GM10248 (cell line): ENCODE measurements around the gene HEATR3.

Experiments used
- CTCF ChIA-PET: fragments of 300-600 bp; sonication (Branson Sonifier 250); formaldehyde crosslinking; extraction: SDS; loops from one replicate; lab custom pipeline; 2021; ENCODE audit warnings: antibody characterized with exemption; lab: Yijun Ruan, JAX
- POLR2A ChIA-PET: fragments of 350-650 bp; sonication (Branson Sonifier 250); formaldehyde crosslinking; extraction: SDS; loops from one replicate; lab custom pipeline; 2020; ENCODE audit warnings: antibody characterized with exemption; lab: Yijun Ruan, JAX
- DNase-seq: peaks from one replicate; pipeline ENCODE4 v3.0.0; 2012; ENCODE audit errors: extremely low spot score
- TF ChIP-seq, protein P1 (sequence below): IDR thresholded peaks from 2 replicates; pipeline ENCODE4 v1.5.1; 2012; ENCODE audit warnings: mild to moderate bottlenecking, low read depth; ENCODE audit errors: extremely low read depth, missing control alignments, control extremely low read depth

Gene HEATR3

DNA sequence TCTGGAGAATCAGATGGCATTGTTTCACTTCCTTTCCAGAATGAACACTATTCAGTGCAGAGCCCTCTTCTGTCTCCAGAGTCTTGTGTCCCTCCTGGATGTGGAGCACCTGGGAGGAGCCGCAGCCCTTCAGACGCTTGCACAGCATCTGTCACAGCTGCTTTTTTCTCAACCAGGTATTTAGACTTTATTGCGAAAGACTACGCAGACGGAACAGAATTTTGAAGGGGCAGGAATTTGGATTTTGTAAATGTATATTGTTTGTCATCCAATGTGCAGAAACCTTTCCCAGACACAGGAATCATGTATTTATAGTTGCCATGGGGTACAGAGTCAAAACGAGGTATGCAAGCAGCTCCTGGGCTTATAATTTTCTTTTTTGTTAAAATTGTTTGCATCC lies 20.4 kb downstream of the HEATR3 start:
- CTCF ChIA-PET, result interaction anchor here (0.7 to 2.8 kb wide), 3 partner anchors 8 to 19 kb away, joined by 4 to 11 read pairs (median 4); no protein-coding TSS in a partner anchor
- no peak for DNase-seq
- TF ChIP-seq, protein P1, sequence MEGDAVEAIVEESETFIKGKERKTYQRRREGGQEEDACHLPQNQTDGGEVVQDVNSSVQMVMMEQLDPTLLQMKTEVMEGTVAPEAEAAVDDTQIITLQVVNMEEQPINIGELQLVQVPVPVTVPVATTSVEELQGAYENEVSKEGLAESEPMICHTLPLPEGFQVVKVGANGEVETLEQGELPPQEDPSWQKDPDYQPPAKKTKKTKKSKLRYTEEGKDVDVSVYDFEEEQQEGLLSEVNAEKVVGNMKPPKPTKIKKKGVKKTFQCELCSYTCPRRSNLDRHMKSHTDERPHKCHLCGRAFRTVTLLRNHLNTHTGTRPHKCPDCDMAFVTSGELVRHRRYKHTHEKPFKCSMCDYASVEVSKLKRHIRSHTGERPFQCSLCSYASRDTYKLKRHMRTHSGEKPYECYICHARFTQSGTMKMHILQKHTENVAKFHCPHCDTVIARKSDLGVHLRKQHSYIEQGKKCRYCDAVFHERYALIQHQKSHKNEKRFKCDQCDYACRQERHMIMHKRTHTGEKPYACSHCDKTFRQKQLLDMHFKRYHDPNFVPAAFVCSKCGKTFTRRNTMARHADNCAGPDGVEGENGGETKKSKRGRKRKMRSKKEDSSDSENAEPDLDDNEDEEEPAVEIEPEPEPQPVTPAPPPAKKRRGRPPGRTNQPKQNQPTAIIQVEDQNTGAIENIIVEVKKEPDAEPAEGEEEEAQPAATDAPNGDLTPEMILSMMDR, result no peak
- POLR2A ChIA-PET, result no interaction called here

DNA sequence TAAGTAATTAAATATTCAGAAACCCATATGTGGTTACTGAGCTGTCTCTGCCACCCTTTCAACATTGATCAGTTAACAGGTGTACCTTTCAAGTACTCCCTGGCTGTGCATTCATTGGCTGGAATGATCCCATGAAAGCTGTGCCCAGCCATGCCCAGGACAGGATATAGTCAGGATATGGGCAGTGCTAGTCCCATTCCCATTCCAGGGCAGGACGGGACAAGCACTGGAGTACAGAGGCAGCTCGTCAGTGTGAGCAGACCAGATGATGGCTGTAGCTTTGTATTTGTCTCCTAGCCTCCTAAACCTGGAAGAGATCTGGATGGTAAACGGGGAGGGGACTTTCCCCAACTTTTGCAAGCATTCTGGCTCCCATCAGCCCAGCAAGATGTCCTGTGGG lies 22.5 kb downstream of the HEATR3 start:
- no peak for DNase-seq

DNA sequence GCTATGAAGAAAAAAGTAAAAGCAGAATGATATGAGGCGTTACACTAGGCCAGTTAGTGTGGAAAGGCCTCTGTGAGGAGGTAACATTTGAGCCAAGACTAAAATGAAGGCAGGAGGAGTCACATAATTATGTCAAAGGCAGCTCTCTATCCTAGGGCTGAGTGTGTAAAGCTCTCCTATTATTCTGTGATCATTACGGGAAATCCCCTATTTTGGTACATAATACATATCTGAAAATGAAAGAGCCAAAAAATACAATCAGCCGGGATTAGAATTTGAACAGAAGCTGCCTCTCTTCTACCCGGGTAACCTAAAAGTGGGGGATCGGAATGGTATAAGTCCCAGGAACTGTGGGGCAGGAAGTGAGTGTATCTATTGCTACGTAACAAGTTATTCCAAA lies 27.1 kb downstream of the HEATR3 start:
- CTCF ChIA-PET, result interaction anchor here (1.5 to 2.0 kb wide), 3 partner anchors 10 to 117 kb away, joined by 4 to 9 read pairs (median 5); no protein-coding TSS in a partner anchor
- DNase-seq, result no peak
- POLR2A ChIA-PET, result interaction anchor here (0.6 kb wide), 1 partner anchor 29 kb away, joined by 6 read pairs; no protein-coding TSS in a partner anchor
- TF ChIP-seq, protein P1, result no peak

More for the DNA sequence above, 22.5 kb downstream of the HEATR3 start:
- ChIA-PET CTCF (interaction anchor here (0.7 to 2.8 kb wide), 3 partner anchors 10 to 122 kb away, joined by 3 to 11 read pairs (median 4); no protein-coding TSS in a partner anchor), POLR2A (no interaction called here)
- TF ChIP-seq, protein P1, result no peak

DNA sequence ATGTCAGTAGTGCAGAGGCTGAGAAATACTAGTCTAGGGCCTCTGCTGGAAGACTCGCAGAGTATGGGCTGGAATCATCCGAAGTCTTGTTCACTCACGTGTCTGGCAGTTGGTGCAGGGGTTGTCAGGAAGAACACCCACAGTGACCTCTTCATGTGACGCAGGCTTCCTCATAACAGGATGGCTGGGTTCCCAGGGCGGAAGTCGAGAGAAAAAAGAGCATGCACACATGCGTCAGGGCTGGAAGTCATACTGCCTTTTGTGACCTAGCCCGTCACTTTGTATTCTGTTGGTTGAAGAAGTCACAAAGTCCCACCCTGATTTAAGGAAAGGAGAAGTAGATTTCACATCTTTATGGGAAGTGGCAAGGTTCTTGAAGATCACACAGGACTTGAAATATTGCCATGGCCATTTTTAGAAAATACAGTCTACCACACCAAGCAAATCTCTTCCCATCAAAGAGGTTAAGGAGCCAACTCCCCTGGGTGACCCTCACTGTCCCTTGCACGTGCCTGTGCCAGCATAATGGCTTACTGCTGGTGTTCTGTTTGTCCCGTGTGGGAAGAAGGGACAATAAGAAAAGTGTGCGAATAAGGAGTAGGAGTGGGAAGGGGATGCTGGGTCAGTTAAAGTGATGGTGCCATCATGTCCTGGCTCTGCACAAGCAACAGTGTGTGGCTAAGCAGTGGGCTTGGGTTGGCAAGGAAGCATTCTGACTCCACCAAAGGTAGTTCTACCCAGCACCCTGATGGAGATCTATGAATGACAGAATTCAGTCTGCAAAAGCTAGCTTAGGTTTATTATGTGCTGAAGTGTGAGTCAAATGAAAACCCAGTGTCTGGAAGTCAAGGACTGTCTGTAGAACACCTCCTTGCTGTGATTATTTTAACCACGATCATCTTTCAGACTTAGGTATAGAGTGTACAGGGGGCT lies 28.1 kb downstream of the HEATR3 start:
- POLR2A ChIA-PET, result no interaction called here
- CTCF ChIA-PET, result interaction anchor here (2.0 kb wide), 1 partner anchor 116 kb away, joined by 9 read pairs; no protein-coding TSS in a partner anchor
- no peak for DNase-seq
- TF ChIP-seq, protein P1, result no peak

DNA sequence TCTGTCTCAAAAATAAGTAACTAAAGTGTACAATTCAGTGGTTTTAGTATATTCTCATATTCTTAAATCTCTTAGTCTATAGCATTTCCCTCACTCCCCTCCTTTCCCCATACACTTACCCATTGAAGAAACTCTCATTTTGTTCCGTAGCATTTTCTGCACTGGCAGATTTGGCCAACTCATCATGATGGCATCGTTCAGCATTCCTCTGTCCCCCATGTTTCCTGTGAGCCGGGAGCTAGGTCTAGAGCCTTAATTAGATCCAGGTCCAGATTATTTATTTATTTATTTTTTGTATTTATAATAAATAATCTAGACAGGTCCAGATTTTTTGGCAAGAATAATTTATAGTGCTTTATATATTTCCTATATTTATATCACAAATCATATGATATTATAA lies 31.0 kb downstream of the HEATR3 start:
- POLR2A ChIA-PET, result no interaction called here
- CTCF ChIA-PET, result interaction anchor here (1.3 to 1.7 kb wide), 4 partner anchors 23 to 114 kb away, joined by 3 to 7 read pairs (median 4); partner anchors contain the start of gene CNEP1R1
- TF ChIP-seq, protein P1, result no peak

DNA sequence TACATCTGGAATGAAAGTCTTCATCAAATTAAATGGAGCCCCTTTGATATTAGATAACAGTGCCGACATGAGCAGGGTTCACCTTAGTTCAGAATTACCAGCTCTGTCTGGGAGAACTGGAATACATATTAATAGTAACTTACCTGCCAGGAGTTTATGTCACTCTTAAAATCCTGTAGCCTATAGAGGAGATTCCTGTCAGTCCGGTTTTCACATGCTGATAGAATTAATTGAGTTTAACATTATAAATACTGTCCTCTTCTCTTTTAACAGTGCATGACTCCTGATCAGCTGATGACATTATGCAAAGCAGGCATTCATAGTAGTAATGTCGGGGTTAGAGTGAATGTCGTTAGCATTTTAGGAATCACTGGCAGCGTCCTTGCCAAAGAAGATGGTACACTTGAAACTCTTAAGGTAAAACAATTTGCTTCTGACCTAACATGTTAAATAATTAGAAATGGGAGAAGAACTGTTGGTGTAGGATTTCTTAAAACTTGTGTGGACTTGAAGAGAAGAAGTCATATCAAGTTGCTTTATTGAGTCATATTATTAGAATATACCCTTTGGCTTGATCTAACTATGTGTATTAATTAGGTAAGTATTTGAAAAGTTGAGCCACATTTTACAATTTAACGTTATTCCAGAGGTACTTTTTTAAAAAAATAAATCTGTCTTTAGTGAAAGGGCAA lies 34.3 kb downstream of the HEATR3 start:
- DNase-seq, result no peak
- ChIA-PET CTCF (interaction anchor here (0.6 to 2.1 kb wide), 2 partner anchors 63 to 111 kb away, joined by 4 to 10 read pairs; no protein-coding TSS in a partner anchor), POLR2A (no interaction called here)
- TF ChIP-seq, protein P1, result no peak

More for the DNA sequence above, 31.0 kb downstream of the HEATR3 start:
- no peak for DNase-seq
